WTC11 (cell line): Measurements from ENCODE around the gene CEBPE.

Source experiments
- ARID4B ChIP-seq: sonication (generic); formaldehyde crosslinking; IDR thresholded peaks from 2 replicates; pipeline ENCODE4 v1.8.0; 2023; ENCODE audit warnings: missing genetic modification reagents, mild to moderate bottlenecking, borderline replicate concordance
- ATF1 ChIP-seq: sonication (generic); formaldehyde crosslinking; IDR thresholded peaks from 2 replicates; pipeline ENCODE4 v1.8.1; 2023; ENCODE audit warnings: mild to moderate bottlenecking, moderate library complexity, missing genetic modification reagents
- CTCF ChIP-seq: fragments of 200-600 bp; IDR thresholded peaks from 2 replicates; pipeline ENCODE4 v1.8.0; 2022; ENCODE audit warnings: antibody characterized with exemption
- FOXK1 ChIP-seq: sonication (generic); formaldehyde crosslinking; IDR thresholded peaks from 2 replicates; pipeline ENCODE4 v1.8.0; 2022; ENCODE audit warnings: mild to moderate bottlenecking, moderate library complexity, missing genetic modification reagents
- GABPB1 ChIP-seq: sonication (generic); formaldehyde crosslinking; IDR thresholded peaks from 2 replicates; pipeline ENCODE4 v1.8.1; 2023; ENCODE audit warnings: mild to moderate bottlenecking, missing genetic modification reagents
- GRHL2 ChIP-seq: fragments of 250-450 bp; sonication (Bioruptor Pico); IDR thresholded peaks from 2 replicates; pipeline ENCODE4 v1.8.0; 2022; ENCODE audit warnings: mild to moderate bottlenecking, moderate library complexity; ENCODE audit not compliant: insufficient replicate concordance, severe bottlenecking
- IRF2 ChIP-seq: sonication (generic); formaldehyde crosslinking; IDR thresholded peaks from 2 replicates; pipeline ENCODE4 v1.8.0; 2022; ENCODE audit warnings: low read depth, missing genetic modification reagents, borderline replicate concordance
- NFYB ChIP-seq: sonication (generic); formaldehyde crosslinking; conservative IDR thresholded peaks from 2 replicates; pipeline ENCODE4 v1.8.0; 2022; ENCODE audit warnings: low read depth, missing genetic modification reagents
- NR3C1 ChIP-seq: sonication (generic); formaldehyde crosslinking; conservative IDR thresholded peaks from 2 replicates; pipeline ENCODE4 v1.8.1; 2023; ENCODE audit warnings: low read depth, mild to moderate bottlenecking, missing genetic modification reagents
- STAT6 ChIP-seq: sonication (generic); formaldehyde crosslinking; conservative IDR thresholded peaks from 2 replicates; pipeline ENCODE4 v1.8.1; 2023; ENCODE audit warnings: mild to moderate bottlenecking, low read depth, missing genetic modification reagents, moderate library complexity
- TEAD1 ChIP-seq: sonication (generic); formaldehyde crosslinking; IDR thresholded peaks from 2 replicates; pipeline ENCODE4 v1.8.0; 2022; ENCODE audit warnings: mild to moderate bottlenecking, missing genetic modification reagents
- USF1 ChIP-seq: sonication (generic); formaldehyde crosslinking; IDR thresholded peaks from 2 replicates; pipeline ENCODE4 v1.8.0; 2022; ENCODE audit warnings: mild to moderate bottlenecking, missing genetic modification reagents
- ZNF317 ChIP-seq: sonication (generic); formaldehyde crosslinking; IDR thresholded peaks from 2 replicates; pipeline ENCODE4 v1.8.1; 2023; ENCODE audit warnings: low read depth, mild to moderate bottlenecking, moderate library complexity, missing genetic modification reagents, borderline replicate concordance

GRCh38 chr14:23104591-23105347 lies 14.3 kb downstream of the CEBPE start, which contains the start of gene CIROP:
- TF ChIP-seq IRF2 (CRISPR knock-in tag) (no peak), TEAD1 (CRISPR knock-in tag) (no peak), CTCF (no peak), NR3C1 (no peak), NFYB (CRISPR knock-in tag) (no peak), ZNF317 (no peak), USF1 (CRISPR knock-in tag) (no peak), STAT6 (CRISPR knock-in tag) (no peak), ARID4B (CRISPR knock-in tag) (no peak), ATF1 (CRISPR knock-in tag) (no peak), FOXK1 (no peak), GRHL2 (no peak), GABPB1 (CRISPR knock-in tag) (peak; percentile 15; the same call in 1 of the 2 replicates)
